Midbrain (tissue), 1 donor: ENCODE results near the gene MID1.

Source experiments
- DNase-seq: peaks from one replicate; lab custom pipeline; 2025; lab: John Stamatoyannopoulos, UW

MID1 gene, protein sequence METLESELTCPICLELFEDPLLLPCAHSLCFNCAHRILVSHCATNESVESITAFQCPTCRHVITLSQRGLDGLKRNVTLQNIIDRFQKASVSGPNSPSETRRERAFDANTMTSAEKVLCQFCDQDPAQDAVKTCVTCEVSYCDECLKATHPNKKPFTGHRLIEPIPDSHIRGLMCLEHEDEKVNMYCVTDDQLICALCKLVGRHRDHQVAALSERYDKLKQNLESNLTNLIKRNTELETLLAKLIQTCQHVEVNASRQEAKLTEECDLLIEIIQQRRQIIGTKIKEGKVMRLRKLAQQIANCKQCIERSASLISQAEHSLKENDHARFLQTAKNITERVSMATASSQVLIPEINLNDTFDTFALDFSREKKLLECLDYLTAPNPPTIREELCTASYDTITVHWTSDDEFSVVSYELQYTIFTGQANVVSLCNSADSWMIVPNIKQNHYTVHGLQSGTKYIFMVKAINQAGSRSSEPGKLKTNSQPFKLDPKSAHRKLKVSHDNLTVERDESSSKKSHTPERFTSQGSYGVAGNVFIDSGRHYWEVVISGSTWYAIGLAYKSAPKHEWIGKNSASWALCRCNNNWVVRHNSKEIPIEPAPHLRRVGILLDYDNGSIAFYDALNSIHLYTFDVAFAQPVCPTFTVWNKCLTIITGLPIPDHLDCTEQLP

DNA sequence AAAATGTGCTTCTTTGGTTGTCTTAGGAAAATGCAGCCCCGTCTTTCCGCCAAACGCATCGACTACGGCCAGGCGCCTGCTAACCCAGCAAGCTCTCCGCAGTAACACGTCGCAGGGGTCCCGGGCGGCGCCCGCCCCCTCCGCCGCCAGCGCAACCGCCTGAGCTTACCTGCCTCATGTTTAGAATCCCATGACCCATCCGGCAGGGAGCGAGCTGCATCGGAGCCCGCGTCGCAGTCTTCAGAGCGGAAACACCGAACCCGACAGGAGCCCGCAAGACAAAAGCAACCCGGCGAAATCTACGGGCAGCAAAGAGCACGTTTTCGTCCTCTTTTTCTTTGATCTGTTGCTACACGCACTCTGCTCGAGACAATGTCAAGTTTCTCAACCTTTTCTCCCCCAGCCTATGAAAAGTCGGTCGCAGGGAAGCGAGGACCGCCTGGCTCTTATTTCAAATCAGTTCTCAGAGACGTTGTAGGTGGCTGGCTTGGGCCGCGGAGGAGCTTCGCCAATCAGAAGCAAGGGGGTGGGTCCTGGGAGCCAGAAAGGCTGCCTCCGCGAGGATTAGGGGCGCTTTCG is at the start of gene MID1:
Gene MID1, minus strand, starts transcription at position 465 of the 579 bp plus-strand sequence. CDS start 53,038 bp downstream, outside the sequence.
- peak; percentile 52 for DNase-seq

- no peak for DNase-seq
These were observed 46.8 kb upstream of the MID1 start for GRCh38 chrX:10667143-10667542.

- DNase-seq = no peak
These were observed 45.7 kb upstream of the MID1 start for GRCh38 chrX:10666102-10666501.

GRCh38 chrX:10665681-10666080 is 45.3 kb upstream of the MID1 start:
- no peak for DNase-seq

GRCh38 chrX:10660171-10660570 is 39.8 kb upstream of the MID1 start:
- DNase-seq = no peak

- DNase-seq = no peak
These were observed 35.8 kb upstream of the MID1 start for GRCh38 chrX:10656214-10656613.

GRCh38 chrX:10654960-10655359 is 34.6 kb upstream of the MID1 start:
- no peak for DNase-seq

GRCh38 chrX:10653302-10653701 is 32.9 kb upstream of the MID1 start:
- DNase-seq = no peak

- no peak for DNase-seq
These were observed 28.9 kb upstream of the MID1 start for GRCh38 chrX:10649265-10649664.

- DNase-seq = no peak
These were observed 28.2 kb upstream of the MID1 start for GRCh38 chrX:10648614-10649013.

DNA sequence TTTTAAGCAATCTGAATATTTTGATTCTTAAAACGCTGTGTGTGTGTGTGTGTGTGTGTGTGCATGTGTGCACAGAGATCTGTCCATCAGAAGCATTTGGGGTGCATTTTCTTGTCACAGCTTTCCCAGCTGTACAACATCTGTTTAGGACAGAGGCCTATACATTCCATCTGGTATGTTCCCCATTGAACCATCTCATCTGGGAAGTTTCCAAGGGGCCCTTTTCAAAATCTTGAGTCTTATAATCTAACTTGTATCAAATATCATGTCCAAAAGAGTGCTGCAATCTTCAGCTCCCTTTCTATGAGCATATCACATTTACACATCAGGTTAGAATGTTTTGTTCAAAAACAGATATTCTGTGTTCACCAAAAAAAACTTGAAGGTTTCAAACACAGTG is 16.5 kb upstream of the MID1 start:
- DNase-seq = no peak

DNA sequence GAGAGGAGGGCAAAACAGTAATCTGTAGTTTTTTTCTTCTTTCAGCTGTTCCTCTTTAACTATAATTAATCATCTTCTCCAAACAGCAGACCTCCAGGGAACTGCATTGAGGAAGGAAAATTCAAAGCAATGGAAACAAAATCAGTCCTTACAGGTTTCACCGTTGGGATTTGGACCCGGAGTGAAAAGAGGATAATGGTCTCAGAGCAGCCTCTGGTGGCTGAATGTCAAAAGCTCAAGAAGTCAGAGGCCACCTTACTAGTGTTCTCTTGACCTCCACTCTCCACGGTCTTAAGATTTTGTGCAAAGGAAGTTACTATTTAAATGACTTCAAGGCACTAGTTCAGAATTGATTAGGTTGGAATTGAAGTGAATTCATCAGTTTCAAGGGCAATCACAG is 16.0 kb upstream of the MID1 start:
- peak; percentile 33 for DNase-seq

GRCh38 chrX:10634392-10635161 is 14.2 kb upstream of the MID1 start:
- DNase-seq = no peak

- no peak for DNase-seq
These were observed 13.3 kb upstream of the MID1 start for GRCh38 chrX:10633722-10634121.

GRCh38 chrX:10631416-10632145 is 11.2 kb upstream of the MID1 start:
- DNase-seq = no peak

- DNase-seq = no peak
These were observed 9.9 kb upstream of the MID1 start for GRCh38 chrX:10630320-10630719.

GRCh38 chrX:10629905-10630304 is 9.5 kb upstream of the MID1 start:
- no peak for DNase-seq

GRCh38 chrX:10628906-10629305 is 8.5 kb upstream of the MID1 start:
- DNase-seq = no peak

- DNase-seq = no peak
These were observed 1.8 kb upstream of the MID1 start for GRCh38 chrX:10622197-10622596.

GRCh38 chrX:10619425-10620046 is 849 bp downstream of the MID1 start:
- no peak for DNase-seq

DNA sequence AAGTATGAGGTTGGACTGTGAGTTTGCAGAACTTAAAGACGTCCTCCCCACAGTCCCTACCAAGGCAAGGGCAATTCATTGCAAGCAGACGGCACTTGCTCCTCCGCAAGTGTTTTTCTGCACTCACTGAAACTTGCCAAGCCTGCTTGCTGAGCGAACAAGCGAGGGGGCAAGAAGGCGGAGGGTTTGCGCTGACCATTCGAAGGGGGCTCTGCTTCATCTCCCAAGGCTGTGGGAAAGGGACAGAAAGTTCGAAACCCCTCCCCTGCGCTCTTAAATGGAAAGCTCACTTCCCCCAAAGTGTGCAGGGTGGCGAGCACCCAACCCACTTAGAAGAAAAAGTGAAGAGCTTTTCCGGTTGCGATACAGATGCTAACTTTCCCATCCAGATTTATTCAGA is 1.4 kb downstream of the MID1 start:
- no peak for DNase-seq
